ENCODE data around the gene PNKP. TPM values are rescaled to one million over a fixed set of nuclear protein-coding genes. Genes with fewer than 3 reads are reported as not detected.

PNKP gene
- total and polyA plus RNA-seq, 2 of the 8 experiments (the other 6 are each of a cell fraction or from before 2014, with no cell fraction given) = 45.8 to 105 TPM

DNA sequence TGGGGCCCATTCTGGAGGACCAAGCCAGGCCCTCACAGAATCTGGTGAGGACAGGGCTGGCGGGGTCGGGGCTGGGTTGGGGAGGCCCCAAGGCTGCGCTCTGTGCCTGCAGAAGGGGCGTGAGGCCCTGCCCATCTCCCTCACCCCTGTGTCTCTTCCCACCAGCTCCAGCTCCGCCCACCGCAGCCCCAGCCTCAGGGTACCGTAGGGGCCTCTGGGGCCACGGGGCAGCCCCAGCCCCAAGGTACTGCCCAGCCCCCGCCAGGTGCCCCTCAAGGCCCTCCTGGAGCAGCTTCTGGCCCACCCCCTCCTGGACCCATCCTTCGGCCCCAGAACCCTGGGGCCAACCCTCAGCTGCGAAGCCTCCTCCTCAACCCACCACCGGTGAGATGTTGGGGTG is 31.8 kb downstream of the PNKP start:
- Histone ChIP-seq H3K4me2 (ENCODE audit: insufficient read depth in 1 of 2, low read depth in 2 of 2, low read length in 2 of 2) (no peak overlapping the region), H3K4me3 (ENCODE audit: extremely low read depth in 1 of 4, insufficient read depth in 2 of 4, low read depth in 3 of 4, low read length in 4 of 4) (no peak overlapping the region), H3K56ac (replicated peaks; ENCODE audit: insufficient read length, low read depth, low read length) (no peak overlapping the region), H3K23ac (ENCODE audit: insufficient read length) (no peak overlapping the region), H2BK15ac (ENCODE audit: low read length) (no peak overlapping the region), H3K23me2 (ENCODE audit: low read depth, low read length) (no peaks in the 10 kb centered on the region), H4K8ac (ENCODE audit: extremely low read depth, insufficient read depth, low read length) (no peak overlapping the region), H3K79me2 (ENCODE audit: control insufficient read depth in 1 of 2, insufficient read depth in 2 of 2, low read length in 2 of 2) (no peaks in the 10 kb centered on the region), H3K14ac (ENCODE audit: insufficient read length) (no peak overlapping the region), H2AFZ (ENCODE audit: low read length) (no peak overlapping the region), H2BK20ac (ENCODE audit: low read length) (no peak overlapping the region), H4K5ac (ENCODE audit: insufficient read length, low read depth, low read length) (no peak overlapping the region), H3K9me3 (ENCODE audit: insufficient read depth in 2 of 2, low read depth in 1 of 2, low read length in 1 of 2) (no peaks in the 10 kb centered on the region), H3K18ac (ENCODE audit: extremely low read depth, low read length) (no peak overlapping the region), H3K79me1 (ENCODE audit: low read depth, low read length) (no peaks in the 10 kb centered on the region), H3K36me3 (ENCODE audit: control insufficient read depth in 2 of 4, insufficient read depth in 4 of 4, low read length in 3 of 4) (peaks cover 14 to 46% (median 34%) of the 10 kb centered on the region in 4 experiments; a peak in 6 of 8 replicates), H3K27me3 (replicated peaks in 1 of 4; ENCODE audit: control insufficient read depth in 3 of 4, extremely low read depth in 1 of 4, insufficient read depth in 3 of 4, low read length in 3 of 4) (no peaks in the 10 kb centered on the region), H4K91ac (replicated peaks; ENCODE audit: insufficient read length, low read length) (no peak overlapping the region), H2AK5ac (ENCODE audit: low read depth, low read length) (no peak overlapping the region), H3K4me1 (replicated peaks in 1 of 4; ENCODE audit: control insufficient read depth in 3 of 4, insufficient read depth in 4 of 4, low read length in 3 of 4) (no peaks in the 10 kb centered on the region), H3K27ac (ENCODE audit: low read depth, low read length) (no peak overlapping the region), H2BK12ac (ENCODE audit: low read depth, low read length) (no peak overlapping the region), H3K9ac (replicated peaks in 1 of 4; ENCODE audit: extremely low read depth in 1 of 4, low read depth in 3 of 4, low read length in 3 of 4) (no peak overlapping the region), H3K4ac (replicated peaks; ENCODE audit: insufficient read length, low read depth, low read length) (no peak overlapping the region), H2BK120ac (replicated peaks; ENCODE audit: low read depth, low read length) (no peak overlapping the region), H2BK5ac (ENCODE audit: low read depth, low read length) (no peak overlapping the region), H4K20me1 (replicated peaks in 1 of 2; ENCODE audit: control insufficient read depth in 1 of 2, insufficient read depth in 2 of 2, low read length in 2 of 2) (peaks cover 1 to 7% of the 10 kb centered on the region in 2 experiments)
- FAIRE-seq = no peak
- TF ChIP-seq BRCA1 (IDR thresholded peaks at IDR 0.05; ENCODE audit: low read depth, low read length) (no peak), CBX8 (IDR thresholded peaks at IDR 0.05; ENCODE audit: borderline replicate concordance, low read depth, low read length) (no peak), RAD21 (IDR thresholded peaks at IDR 0.05 in 1 of 2, conservative IDR thresholded peaks at IDR 0.05 in 1 of 2; ENCODE audit: low read depth in 2 of 2, low read length in 2 of 2) (no peak), RNF2 (IDR thresholded peaks at IDR 0.05; ENCODE audit: borderline replicate concordance, low read depth, low read length, missing control alignments, poor library complexity, severe bottlenecking) (no peak), MAFK (IDR thresholded peaks at IDR 0.05; ENCODE audit: low read depth, low read length) (no peak)
- WGBS, 2 experiments (ENCODE audit: extremely low coverage in 1 of 2, insufficient coverage in 1 of 2, insufficient read length in 1 of 2, insufficient replicate concordance in 2 of 2, low coverage in 1 of 2, low lambda C conversion rate in 2 of 2, missing lambda C conversion rate in 1 of 2) = 97% methylated on average over 10 of the region's 12 CpGs; no CpG with 5 or more reads in 1 of the 2 experiments
- no peak for DNase-seq (ENCODE audit: low read depth in 1 of 2, low spot score in 2 of 2)
- ChIA-PET POLR2A (ENCODE audit: partially characterized antibody) (interaction anchor here (1.1 to 2.3 kb wide), 3 partner anchors 10 to 26 kb away, joined by 3 to 10 read pairs (median 5); no protein-coding TSS in a partner anchor), CTCF (ENCODE audit: partially characterized antibody) (interaction anchor here (0.8 to 1.3 kb wide), 3 partner anchors 10 to 55 kb away, joined by 3 to 6 read pairs (median 3); no protein-coding TSS in a partner anchor)

All from H1 (cell line).